Mucosa of descending colon (tissue), 3 donors: ENCODE measurements around the gene FALEC. TPM values are rescaled to one million over a fixed set of nuclear protein-coding genes. Genes with fewer than 3 reads are reported as not detected.

Experiments used
- ATAC-seq: fragments of 200-7000 bp; cut with Tn5 transposase; one replicate; pipeline ENCODE4 v1.9.1; 2020; ENCODE audit warnings: mild to moderate bottlenecking, moderate library complexity
- DNase-seq, 3 donors: peaks; one replicate each; pipeline ENCODE4 v3.0.0-alpha.2; 2020
- H3K36me3 ChIP-seq: fragments of 200-600 bp; one replicate; pipeline ENCODE4 v1.8.0; 2021; ENCODE audit warnings: low read depth, mild to moderate bottlenecking
- H3K4me1 ChIP-seq: fragments of 200-600 bp; one replicate; pipeline ENCODE4 v1.8.0; 2021; ENCODE audit warnings: low read depth, mild to moderate bottlenecking
- H3K4me3 ChIP-seq: fragments of 200-600 bp; one replicate; pipeline ENCODE4 v1.8.0; 2021; ENCODE audit warnings: mild to moderate bottlenecking
- H3K9me3 ChIP-seq: fragments of 200-600 bp; one replicate; pipeline ENCODE4 v1.8.0; 2021; ENCODE audit warnings: mild to moderate bottlenecking
- CTCF ChIP-seq: fragments of 200-600 bp; IDR thresholded peaks from one replicate; pipeline ENCODE4 v1.8.0; 2022; ENCODE audit warnings: antibody characterized with exemption, mild to moderate bottlenecking
- intact Hi-C, 2 donors: fragments of 100-400 bp; cut with DNase I in 1 of 2; cut with micrococcal nuclease in 1 of 2; formaldehyde crosslinking; loops; one replicate each; pipeline versions ENCODE4 v1.11.0 to v1.11.1; 2022; cut with DNase I, micrococcal nuclease
- microRNA-seq: library from miRNA; unstranded; fragments of <30 nt; microRNA quantifications from one replicate; pipeline ENCODE4, GENCODE V29; 2019
- total RNA-seq, 3 donors: library from RNA; stranded (reverse); fragmentation: NEBNext Ultra II Directional in 2 of 3; extraction: Animal tissue kit (Norgen Biotek cat#: 25700) in 2 of 3; gene quantifications; one replicate each; pipeline versions ENCODE4 v1.2.1 to v1.2.4, GENCODE V29; 2021 to 2023
- donor health status: DM: no; HTN: no; CAD: no; lungs with moderate emphysema.
- donor health status: DM: no; HTN: no; CAD: no.
- donor health status: DM: no; HTN: yes; CAD: no.

The FALEC gene
- total RNA-seq, 3 donors from 2014 or later: not detected

- H3K4me3 ChIP-seq: no peak overlapping the region
- DNase-seq (no peak), ATAC-seq (no peak)
- intact Hi-C loops: no loop called here
- no peak for TF ChIP-seq CTCF
- no peaks in the 10 kb centered on the region for H3K9me3 ChIP-seq
- peaks cover 3% of the 10 kb centered on the region for H3K4me1 ChIP-seq
- H3K36me3 ChIP-seq: no peaks in the 10 kb centered on the region
These were observed 66.8 kb downstream of the FALEC start for GRCh38 chr1:150582371-150582770.

Small RNA genes lying within 50 kb of the gene (microRNA-seq; reads per million reads assigned to microRNA genes)
- gene MIR4257 (not detected), gene MIR6878 (not detected)

Other genes with a start within 250 kb of the FALEC start
- 100 to 1,000 TPM; 128 to 212 (median 188) TPM for gene APH1A, start 246.7 kb upstream of the FALEC start, total RNA-seq
- 10 to 100 TPM in 1 of 3 donors, 1 to 10 TPM in 2; 4.5 to 26.2 (median 6.4) TPM for gene C1orf54, start 243.0 kb upstream of the FALEC start, total RNA-seq
- 10 to 100 TPM in 1 of 3 donors, 1 to 10 TPM in 1, under 1 TPM in 1; 0.49 to 12.6 (median 1.6) TPM for gene CIART, start 233.2 kb upstream of the FALEC start, total RNA-seq
- gene MRPS21, start 221.9 kb upstream of the FALEC start, total RNA-seq: 10 to 100 TPM; 39.4 to 50.2 (median 45.6) TPM
- gene PRPF3, start 194.2 kb upstream of the FALEC start, total RNA-seq: 10 to 100 TPM; 58.5 to 62.6 (median 60.4) TPM
- 10 to 100 TPM; 28.3 to 43.1 (median 32.4) TPM for gene RPRD2, start 151.6 kb upstream of the FALEC start, total RNA-seq
- gene TARS2, start 28.3 kb upstream of the FALEC start, total RNA-seq: 10 to 100 TPM; 15.9 to 20.2 (median 20.0) TPM
- gene ECM1, start 7.6 kb upstream of the FALEC start, total RNA-seq: 10 to 100 TPM in 1 of 3 donors, 1 to 10 TPM in 2; 3.4 to 11.0 (median 8.8) TPM
- gene ADAMTSL4, start 33.7 kb downstream of the FALEC start, total RNA-seq: 10 to 100 TPM in 2 of 3 donors, 1 to 10 TPM in 1; 3.4 to 37.1 (median 10.2) TPM
- 100 to 1,000 TPM; 221 to 258 (median 236) TPM for gene MCL1, start 63.9 kb downstream of the FALEC start, total RNA-seq
- gene ENSA, start 113.9 kb downstream of the FALEC start, total RNA-seq: 100 to 1,000 TPM; 174 to 213 (median 194) TPM
- gene GOLPH3L, start 181.4 kb downstream of the FALEC start, total RNA-seq: 100 to 1,000 TPM in 1 of 3 donors, 10 to 100 TPM in 2; 62.8 to 105 (median 69.4) TPM
- gene HORMAD1, start 205.1 kb downstream of the FALEC start, total RNA-seq: 1 to 10 TPM in 2 of 3 donors, under 1 TPM in 1; 0.82 to 1.4 (median 1.3) TPM